HepG2 (cell line): ENCODE results near the gene NFXL1. TPM values are rescaled to one million over a fixed set of nuclear protein-coding genes. Genes with fewer than 3 reads are reported as not detected.

Experiments
- AGO2 ChIP-seq: fragments of 200-400 bp; formaldehyde crosslinking; optimal IDR thresholded peaks from 2 replicates; pipeline ENCODE3; 2017; ENCODE audit warnings: mild to moderate bottlenecking, low read depth, low read length, moderate library complexity
- ARID4A ChIP-seq: sonication (generic); formaldehyde crosslinking; IDR thresholded peaks from 2 replicates; pipeline ENCODE4 v1.5.0; 2020; ENCODE audit warnings: mild to moderate bottlenecking, missing genetic modification reagents, borderline replicate concordance
- CBX5 ChIP-seq: sonication (generic); formaldehyde crosslinking; IDR thresholded peaks from 2 replicates; pipeline ENCODE4 v1.4.0; 2020; ENCODE audit warnings: missing genetic modification reagents, borderline replicate concordance
- CREBL2 ChIP-seq: sonication (generic); formaldehyde crosslinking; IDR thresholded peaks from 2 replicates; pipeline ENCODE4 v1.8.1; 2023; ENCODE audit warnings: missing genetic modification reagents, mild to moderate bottlenecking, borderline replicate concordance
- E2F2 ChIP-seq: sonication (generic); formaldehyde crosslinking; IDR thresholded peaks from 2 replicates; pipeline ENCODE4 v1.4.0; 2020; ENCODE audit warnings: missing genetic modification reagents, borderline replicate concordance
- HNF4G ChIP-seq, 2 experiments: sonication (generic) in 1 of 2; formaldehyde crosslinking in 1 of 2; IDR thresholded peaks; 2 replicates each; pipeline versions ENCODE4 v1.4.0 to v1.6.1; 2011 to 2020; ENCODE audit warnings: borderline replicate concordance in 2 of 2, low read depth in 2 of 2, mild to moderate bottlenecking in 2 of 2, low read length in 1 of 2, missing genetic modification reagents in 1 of 2, moderate library complexity in 1 of 2
- JUN ChIP-seq: sonication (generic); formaldehyde crosslinking; IDR thresholded peaks from 2 replicates; pipeline ENCODE4 v1.4.0; 2020; ENCODE audit warnings: mild to moderate bottlenecking, missing genetic modification reagents
- POLR2A ChIP-seq, 2 experiments: IDR thresholded peaks; 2 replicates each; pipeline ENCODE4 v1.6.1; 2011; ENCODE audit warnings: low read depth in 2 of 2, low read length in 2 of 2, mild to moderate bottlenecking in 1 of 2, moderate library complexity in 1 of 2; ENCODE audit not compliant: insufficient read depth in 1 of 2
- RELA ChIP-seq: sonication (generic); formaldehyde crosslinking; IDR thresholded peaks from 2 replicates; pipeline ENCODE4 v1.4.0; 2020; ENCODE audit warnings: missing genetic modification reagents
- RNF219 ChIP-seq: sonication (generic); formaldehyde crosslinking; IDR thresholded peaks from 2 replicates; pipeline ENCODE4 v1.5.0; 2020; ENCODE audit warnings: mild to moderate bottlenecking, missing genetic modification reagents
- RXRA ChIP-seq: sonication (generic); formaldehyde crosslinking; IDR thresholded peaks from 2 replicates; pipeline ENCODE4 v1.5.1; 2020; ENCODE audit warnings: missing genetic modification reagents
- SMARCC2 ChIP-seq: fragments of 450-650 bp; IDR thresholded peaks from 2 replicates; pipeline ENCODE4 v1.6.1; 2017; ENCODE audit warnings: antibody characterized with exemption, mild to moderate bottlenecking
- TAF15 ChIP-seq: fragments of 200-400 bp; formaldehyde crosslinking; IDR thresholded peaks from one replicate; pipeline ENCODE4 v1.6.1; 2018; ENCODE audit warnings: mild to moderate bottlenecking, low read depth, low read length; ENCODE audit not compliant: poor library complexity, severe bottlenecking
- YEATS2 ChIP-seq: sonication (generic); formaldehyde crosslinking; IDR thresholded peaks from 2 replicates; pipeline ENCODE4 v1.4.0; 2020; ENCODE audit warnings: missing genetic modification reagents, borderline replicate concordance
- ZC3H13 ChIP-seq: sonication (generic); formaldehyde crosslinking; IDR thresholded peaks from 2 replicates; pipeline ENCODE4 v1.8.1; 2023; ENCODE audit warnings: mild to moderate bottlenecking, missing genetic modification reagents, moderate library complexity
- ZNF224 ChIP-seq: sonication (generic); formaldehyde crosslinking; IDR thresholded peaks from 2 replicates; pipeline ENCODE4 v1.5.0; 2020; ENCODE audit warnings: mild to moderate bottlenecking, missing genetic modification reagents
- ZNF317 ChIP-seq: sonication (generic); formaldehyde crosslinking; IDR thresholded peaks from 2 replicates; pipeline ENCODE4 v1.5.0; 2020; ENCODE audit warnings: mild to moderate bottlenecking, missing genetic modification reagents
- ZNF501 ChIP-seq: sonication (generic); formaldehyde crosslinking; IDR thresholded peaks from 2 replicates; pipeline ENCODE4 v1.5.1; 2020; ENCODE audit warnings: mild to moderate bottlenecking, moderate library complexity, missing genetic modification reagents
- ZNF552 ChIP-seq: sonication (generic); formaldehyde crosslinking; IDR thresholded peaks from 2 replicates; pipeline ENCODE4 v1.9.0; 2022; ENCODE audit warnings: missing genetic modification reagents, mild to moderate bottlenecking, borderline replicate concordance
- ZNF740 ChIP-seq: sonication (generic); formaldehyde crosslinking; IDR thresholded peaks from 2 replicates; pipeline ENCODE4 v1.4.0; 2020; ENCODE audit warnings: missing genetic modification reagents
- ZNF749 ChIP-seq: sonication (generic); formaldehyde crosslinking; IDR thresholded peaks from 2 replicates; pipeline ENCODE4 v1.8.0; 2022; ENCODE audit warnings: mild to moderate bottlenecking, missing genetic modification reagents, moderate library complexity, borderline replicate concordance
- ZNF773 ChIP-seq: sonication (generic); formaldehyde crosslinking; IDR thresholded peaks from 2 replicates; pipeline ENCODE4 v1.4.0; 2020; ENCODE audit warnings: missing genetic modification reagents, borderline replicate concordance
- ZZZ3 ChIP-seq: sonication (generic); formaldehyde crosslinking; IDR thresholded peaks from 2 replicates; pipeline ENCODE4 v1.4.0; 2020; ENCODE audit warnings: missing genetic modification reagents, mild to moderate bottlenecking, borderline replicate concordance
- polyA plus RNA-seq, 8 experiments: library from polyadenylated mRNA; depleted of rRNA in 3 of 8; stranded (reverse) in 7 of 8; unstranded in 1 of 8; fragments of >200 nt; fragmentation: Illumina TruSeq in 4 of 8; extraction: Trizol in 4 of 8; gene quantifications; 2 replicates each; pipeline versions ENCODE4 v1.2.1 to v1.2.3, GENCODE V29; 2011 to 2016; ENCODE audit warnings: low read depth in 4 of 8, missing spikeins in 1 of 8, mixed read lengths in 1 of 8; ENCODE audit not compliant: insufficient read depth in 1 of 8
- total RNA-seq, 5 experiments: library from RNA; depleted of rRNA; stranded (reverse); fragments of >200 nt; fragmentation: Illumina TruSeq; extraction: Trizol; gene quantifications; 2 replicates each; pipeline ENCODE4 v1.2.3, GENCODE V29; 2016; ENCODE audit warnings: low read depth in 1 of 5

NFXL1 gene
- total and polyA plus RNA-seq, 2 of the 13 experiments (the other 11 are each of a cell fraction or from before 2014, with no cell fraction given) = 12.0 to 18.6 TPM

GRCh38 chr4:47836641-47837093 is 77.7 kb downstream of the NFXL1 start (continued):
- TF ChIP-seq HNF4G (IDR thresholded peaks at IDR 0.05; ENCODE audit: borderline replicate concordance, low read depth, low read length) (no peak), HNF4G (CRISPR knock-in tag; IDR thresholded peaks at IDR 0.05; ENCODE audit: borderline replicate concordance, low read depth) (no peak), ARID4A (CRISPR knock-in tag) (no peak; the same call in 1 of the 2 replicates), ZNF501 (peak; percentile 18; the same call in 1 of the 2 replicates), CBX5 (CRISPR knock-in tag) (no peak; the same call in 1 of the 2 replicates), ZC3H13 (CRISPR knock-in tag) (no peak), SMARCC2 (no peak), RXRA (no peak), RELA (CRISPR knock-in tag) (no peak), POLR2A (IDR thresholded peaks at IDR 0.05; ENCODE audit: insufficient read depth in 1 of 2, low read depth in 2 of 2, low read length in 2 of 2) (no peak), RNF219 (CRISPR knock-in tag) (no peak), E2F2 (CRISPR knock-in tag) (no peak), ZNF773 (CRISPR knock-in tag) (no peak), YEATS2 (CRISPR knock-in tag) (no peak), ZNF224 (CRISPR knock-in tag) (no peak), TAF15 (no peak), ZNF317 (CRISPR knock-in tag) (no peak), ZNF749 (no peak), ZZZ3 (CRISPR knock-in tag) (no peak), CREBL2 (no peak), JUN (CRISPR knock-in tag) (no peak), AGO2 (no peak), ZNF740 (CRISPR knock-in tag) (no peak), ZNF552 (CRISPR knock-in tag) (no peak)
